GM18870 (cell line): ENCODE results near the gene MAPKAPK2.
"Not testable (repeated sequence)": the region's sequence is repeated elsewhere in the genome, so short reads cannot be mapped to it uniquely, and the experiment has no call there.

Experiments used
- ATAC-seq: cut with Tn5 transposase; IDR thresholded peaks from one replicate; pipeline ENCODE4 v1.9.1; 2021; ENCODE audit warnings: moderate library complexity; ENCODE audit not compliant: unreplicated experiment

MAPKAPK2 gene

DNA sequence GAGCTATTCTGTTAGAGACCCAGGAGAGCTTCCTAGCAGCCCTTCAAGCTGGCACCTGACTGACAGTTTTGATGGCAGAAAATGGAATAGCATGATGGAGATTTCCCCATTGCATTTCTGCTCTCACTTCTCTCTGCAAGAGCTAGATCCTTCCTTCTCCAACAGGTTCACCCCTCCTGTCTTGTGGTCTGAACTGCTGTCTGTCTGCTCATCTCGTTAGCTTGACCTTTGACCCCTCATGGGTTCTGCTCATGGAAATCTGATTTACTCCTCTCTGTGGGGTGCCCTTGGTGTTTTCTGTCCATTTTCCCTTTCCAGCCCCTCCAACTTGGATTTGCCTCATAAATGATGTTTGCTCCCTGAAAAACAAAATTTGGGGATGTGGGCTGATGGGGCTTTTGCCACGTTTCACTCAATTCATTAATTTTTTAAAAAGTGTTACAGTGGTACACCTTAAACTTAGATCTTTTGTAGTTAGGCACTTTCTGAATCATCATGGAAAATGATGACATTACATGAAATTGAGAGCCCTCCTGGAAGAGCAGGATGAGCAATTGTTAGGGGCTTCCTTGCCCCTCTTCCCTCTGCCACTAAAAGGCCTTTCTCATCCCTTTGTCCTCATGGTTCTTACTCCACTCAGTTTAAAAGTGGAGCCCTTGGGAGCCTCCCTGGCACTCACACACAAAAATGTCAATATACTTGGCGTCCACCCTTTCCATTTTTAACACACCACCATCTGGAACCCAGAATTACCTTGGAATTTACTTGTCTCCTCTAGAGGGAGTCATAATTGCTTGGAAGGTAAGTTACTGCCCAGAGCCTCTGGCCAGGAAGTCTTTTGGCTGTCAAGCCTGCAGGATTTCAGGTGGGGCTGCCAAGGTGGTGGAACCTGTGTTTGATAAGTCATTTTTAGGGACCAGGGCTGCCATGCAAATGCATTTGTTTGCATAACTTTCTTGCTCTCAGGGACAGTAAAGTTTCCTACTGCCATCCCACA is 54.0 kb downstream of the MAPKAPK2 start:
- ATAC-seq, result peak; percentile 3

DNA sequence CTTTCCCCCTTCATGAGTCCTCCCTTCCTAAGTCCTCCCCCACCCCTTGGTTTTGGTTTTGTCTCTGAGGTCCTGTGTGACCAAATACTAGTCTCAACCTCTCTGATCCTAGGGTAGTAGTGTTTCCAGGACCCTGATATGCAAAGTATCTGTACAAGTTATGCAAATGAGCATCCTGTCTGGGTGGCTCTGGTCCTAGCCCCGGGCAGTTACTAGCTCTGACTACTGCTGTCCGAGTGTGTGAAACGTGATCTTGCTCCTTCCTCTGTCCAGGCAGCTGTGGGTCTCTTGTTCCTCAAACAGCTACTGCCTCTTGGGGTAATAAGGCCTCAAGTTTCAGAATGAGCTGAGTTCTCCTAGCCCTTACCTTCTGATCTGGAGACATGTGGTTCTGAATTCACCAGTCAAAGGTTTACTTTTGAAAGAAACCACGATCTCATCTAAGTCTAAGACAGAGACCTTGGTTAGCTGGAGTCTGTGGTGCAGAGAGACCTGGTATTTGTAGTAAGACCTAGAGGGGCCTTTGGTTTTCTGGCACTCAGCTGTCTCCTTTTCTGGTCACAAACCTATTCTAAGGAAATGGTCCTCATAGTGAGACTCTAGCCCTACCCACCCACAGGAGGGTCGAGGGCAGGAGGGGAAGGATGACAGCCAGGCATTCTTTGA is 54.8 kb downstream of the MAPKAPK2 start:
- ATAC-seq, result peak; percentile 84

GRCh38 chr1:206741142-206741701 is 56.5 kb downstream of the MAPKAPK2 start:
- ATAC-seq, result no peak

GRCh38 chr1:206742719-206743383 is 58.1 kb downstream of the MAPKAPK2 start:
- no peak for ATAC-seq

GRCh38 chr1:206744683-206745082 is 60.0 kb downstream of the MAPKAPK2 start:
- no peak for ATAC-seq

- no peak for ATAC-seq
Measured at GRCh38 chr1:206745301-206745700, 60.6 kb downstream of the MAPKAPK2 start.

DNA sequence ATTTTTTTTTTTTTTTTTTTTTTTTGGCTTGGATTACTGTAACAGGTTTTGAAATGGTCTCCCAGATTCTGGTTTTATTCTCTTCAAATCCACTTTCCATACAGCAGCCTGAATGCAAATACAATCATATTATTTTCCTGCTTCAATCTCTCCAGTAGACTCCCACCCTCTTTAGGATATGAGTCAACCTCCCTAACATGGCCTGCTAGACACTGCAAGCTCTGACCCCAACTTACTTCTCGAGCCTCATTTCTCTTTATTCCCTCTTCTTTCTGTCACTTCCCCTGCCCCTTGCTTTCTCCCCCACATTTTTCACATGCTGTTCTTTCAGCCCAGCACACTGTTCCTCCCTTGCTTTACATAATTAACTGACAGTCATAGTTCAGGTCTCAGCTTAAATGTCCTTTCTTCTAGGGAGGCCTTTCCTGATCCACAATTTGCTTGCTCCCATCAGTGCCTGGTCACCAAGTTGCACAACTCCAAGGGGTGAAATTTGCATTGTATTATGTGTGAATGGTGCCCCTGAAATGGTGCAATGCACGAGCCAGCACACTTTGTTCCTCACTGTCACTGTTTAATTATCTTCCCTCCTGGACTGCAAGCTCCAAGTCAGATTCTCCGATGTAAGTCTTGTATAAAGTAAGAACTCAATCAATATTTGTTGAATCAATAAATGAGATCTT is 63.8 kb downstream of the MAPKAPK2 start:
- no peak for ATAC-seq

DNA sequence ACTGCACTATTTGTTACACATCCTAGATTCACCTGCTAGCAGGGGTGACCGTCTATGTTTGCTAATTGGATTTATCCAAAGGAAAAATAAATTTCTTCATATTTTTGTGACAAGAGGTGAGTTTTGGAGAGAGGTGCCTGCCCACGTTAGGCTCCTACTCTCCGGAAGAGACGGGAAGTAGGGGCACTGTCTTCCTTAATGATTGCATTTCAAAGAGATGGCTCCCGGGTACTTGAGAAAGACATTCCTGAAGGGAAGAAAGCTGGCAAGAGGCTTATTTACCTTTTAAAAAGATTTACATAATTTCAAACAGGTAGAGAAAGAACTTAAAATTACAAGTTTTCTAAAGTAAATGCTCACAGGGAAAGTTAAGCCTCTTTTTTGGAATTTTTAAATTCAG is 67.2 kb downstream of the MAPKAPK2 start:
- no peak for ATAC-seq

GRCh38 chr1:206752481-206752880 is 67.8 kb downstream of the MAPKAPK2 start:
- ATAC-seq, result no peak

GRCh38 chr1:206753141-206753540 is 68.4 kb downstream of the MAPKAPK2 start:
- no peak for ATAC-seq

GRCh38 chr1:206754011-206754410 is 69.3 kb downstream of the MAPKAPK2 start:
- ATAC-seq, result no peak

GRCh38 chr1:206757524-206758266 is 73.0 kb downstream of the MAPKAPK2 start:
- ATAC-seq, result no peak

DNA sequence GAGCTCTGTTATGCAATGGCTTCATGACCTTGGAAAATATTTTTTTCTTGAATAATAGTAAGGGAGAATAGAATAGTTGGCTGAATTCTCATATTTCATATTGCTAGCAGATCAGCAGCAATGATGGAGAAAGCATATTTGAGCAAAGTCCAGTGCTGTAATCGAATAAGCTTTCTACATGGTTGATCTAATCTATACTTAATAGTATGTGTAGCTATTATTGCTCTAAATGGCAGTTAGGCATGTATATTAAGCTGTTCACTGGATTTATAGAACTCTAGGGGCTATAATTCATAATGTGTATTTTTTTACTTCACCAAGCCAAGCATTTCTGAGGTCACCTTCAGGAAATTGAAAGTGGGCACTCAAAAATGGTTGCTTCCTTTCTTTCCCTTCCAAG is 75.9 kb downstream of the MAPKAPK2 start:
- no peak for ATAC-seq

DNA sequence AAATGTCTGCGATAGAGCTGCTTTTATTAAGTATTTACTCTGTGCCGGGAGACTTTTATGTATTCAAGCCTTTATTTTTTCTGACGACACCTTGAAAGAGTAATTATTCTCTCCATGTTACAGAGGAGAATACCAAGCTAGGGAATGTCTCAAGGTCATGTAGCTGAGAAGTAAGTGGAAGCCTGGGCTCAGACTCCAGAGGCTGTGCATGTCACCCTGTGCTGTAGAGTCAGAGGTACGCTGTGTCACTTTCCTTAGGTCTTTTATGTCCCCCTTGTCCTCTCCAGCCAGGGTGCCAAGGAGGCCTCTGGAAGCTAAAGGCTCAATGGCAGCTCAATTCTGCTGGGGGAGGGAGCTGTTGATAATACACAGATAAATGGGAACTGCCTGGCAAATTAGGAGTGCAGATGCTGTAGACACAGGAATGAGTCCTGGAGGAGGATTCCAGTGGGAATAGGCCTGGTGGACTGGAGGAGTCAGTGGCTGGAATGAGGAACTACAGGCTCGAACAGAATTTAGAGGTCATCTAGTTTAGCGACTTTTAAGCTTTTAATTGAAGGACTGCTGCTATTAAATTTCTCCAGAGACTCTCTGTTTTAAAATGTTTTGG is 76.6 kb downstream of the MAPKAPK2 start:
- no peak for ATAC-seq

- ATAC-seq, result not testable (repeated sequence)
Measured at GRCh38 chr1:206762741-206763364, 78.1 kb downstream of the MAPKAPK2 start.

DNA sequence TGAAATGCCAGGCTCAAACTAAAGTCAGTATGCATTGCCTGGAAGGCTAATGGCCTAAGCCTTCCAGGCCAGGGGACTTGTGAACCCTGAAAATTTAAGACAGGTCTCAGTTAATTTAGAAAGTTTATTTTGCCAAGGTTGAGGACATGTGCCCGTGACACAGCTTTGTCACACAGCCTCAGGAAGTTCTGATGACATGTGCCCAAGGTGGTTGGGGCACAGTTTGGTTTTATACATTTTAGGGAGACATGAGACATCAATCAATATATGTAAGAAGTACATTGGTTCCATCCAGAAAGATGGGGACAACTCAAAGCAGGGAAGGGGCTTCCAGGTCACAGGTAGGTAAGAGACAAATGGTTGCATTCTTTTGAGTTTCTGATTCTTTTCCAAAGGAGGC is 81.1 kb downstream of the MAPKAPK2 start:
- ATAC-seq, result not testable (repeated sequence)

- ATAC-seq, result peak; percentile 60
Measured at GRCh38 chr1:206766251-206766856, 81.6 kb downstream of the MAPKAPK2 start.

GRCh38 chr1:206768472-206769303 is 84.0 kb downstream of the MAPKAPK2 start:
- no peak for ATAC-seq
